H1 (cell line): ENCODE measurements around the gene MED1. TPM values are rescaled to one million over a fixed set of nuclear protein-coding genes. Genes with fewer than 3 reads are reported as not detected.

Experiments
- CTCF ChIA-PET: fragments of 300-600 bp; sonication (Branson Sonifier 250); formaldehyde crosslinking; loops from one replicate; lab custom pipeline; 2021; ENCODE audit not compliant: partially characterized antibody; lab: Charles Lee
- POLR2A ChIA-PET: fragments of 300-600 bp; sonication (Branson Sonifier 250); formaldehyde crosslinking; loops from one replicate; lab custom pipeline; 2021; ENCODE audit warnings: inconsistent platforms; ENCODE audit not compliant: partially characterized antibody; lab: Charles Lee
- DNase-seq, 2 experiments: peaks; one replicate each; pipeline versions ENCODE4 v3.0.0 to v3.0.0-alpha.2; 2010 to 2022; ENCODE audit warnings: low spot score in 2 of 2, low read depth in 1 of 2, mixed read lengths in 1 of 2
- FAIRE-seq: peaks from 2 replicates; lab custom pipeline; 2011; peaks lifted over from hg19 to GRCh38; lab: Jason Lieb, UNC
- H2AFZ ChIP-seq: 2 replicates; pipeline ENCODE4 v1.8.1; 2012; ENCODE audit warnings: low read length, inconsistent platforms
- H2AK5ac ChIP-seq: 2 replicates; pipeline ENCODE4 v1.6.1; 2013; ENCODE audit warnings: low read depth, low read length
- H2BK120ac ChIP-seq: replicated peaks from 2 replicates; pipeline ENCODE3; 2013; ENCODE audit warnings: low read depth, low read length, inconsistent platforms
- H2BK12ac ChIP-seq: 2 replicates; pipeline ENCODE4 v1.6.1; 2013; ENCODE audit warnings: low read depth, low read length
- H2BK15ac ChIP-seq: 2 replicates; pipeline ENCODE4 v1.6.1; 2013; ENCODE audit warnings: low read length
- H2BK20ac ChIP-seq: 2 replicates; pipeline ENCODE4 v1.6.1; 2013; ENCODE audit warnings: low read length
- H2BK5ac ChIP-seq: 2 replicates; pipeline ENCODE4 v1.6.1; 2013; ENCODE audit warnings: low read depth, low read length
- H3K14ac ChIP-seq: 2 replicates; pipeline ENCODE4 v1.6.1; 2013; ENCODE audit warnings: inconsistent platforms; ENCODE audit not compliant: insufficient read length
- H3K18ac ChIP-seq: 2 replicates; pipeline ENCODE4 v1.6.1; 2013; ENCODE audit warnings: low read length; ENCODE audit errors: extremely low read depth
- H3K23ac ChIP-seq: 2 replicates; pipeline ENCODE4 v1.6.1; 2013; ENCODE audit warnings: inconsistent platforms; ENCODE audit not compliant: insufficient read length
- H3K23me2 ChIP-seq: 2 replicates; pipeline ENCODE4 v1.6.1; 2013; ENCODE audit warnings: low read depth, low read length
- H3K27ac ChIP-seq: 2 replicates; pipeline ENCODE4 v1.6.1; 2011; ENCODE audit warnings: low read depth, low read length, inconsistent platforms
- H3K27me3 ChIP-seq, 4 experiments: replicated peaks in 1 of 4; 1 replicate in 1 of 4; 2 replicates in 3 of 4; pipeline versions ENCODE4 v1.6.1 to v1.8.1; 2011 to 2013; ENCODE audit warnings: low read length in 3 of 4, mild to moderate bottlenecking in 3 of 4, inconsistent platforms in 2 of 4, mixed read lengths in 2 of 4, moderate library complexity in 1 of 4; ENCODE audit not compliant: control insufficient read depth in 3 of 4, insufficient read depth in 3 of 4; ENCODE audit errors: extremely low read depth in 1 of 4
- H3K36me3 ChIP-seq, 4 experiments: 2 replicates each; pipeline versions ENCODE4 v1.6.1 to v1.8.1; 2011 to 2013; ENCODE audit warnings: mild to moderate bottlenecking in 4 of 4, low read length in 3 of 4, moderate library complexity in 2 of 4, control low read depth in 1 of 4, inconsistent platforms in 1 of 4; ENCODE audit not compliant: insufficient read depth in 4 of 4, control insufficient read depth in 2 of 4
- H3K4ac ChIP-seq: replicated peaks from 2 replicates; pipeline ENCODE3; 2013; ENCODE audit warnings: low read length, low read depth, mixed read lengths, inconsistent platforms; ENCODE audit not compliant: insufficient read length
- H3K4me1 ChIP-seq, 4 experiments: replicated peaks in 1 of 4; 1 replicate in 1 of 4; 2 replicates in 3 of 4; pipeline versions ENCODE4 v1.6.1 to v1.8.1; 2011 to 2013; ENCODE audit warnings: low read length in 3 of 4, inconsistent platforms in 2 of 4, mixed read lengths in 1 of 4; ENCODE audit not compliant: insufficient read depth in 4 of 4, control insufficient read depth in 3 of 4
- H3K4me2 ChIP-seq, 2 experiments: 2 replicates each; pipeline versions ENCODE4 v1.6.1 to v1.8.1; 2011 to 2013; ENCODE audit warnings: low read depth in 2 of 2, low read length in 2 of 2, control low read depth in 1 of 2, inconsistent platforms in 1 of 2, mild to moderate bottlenecking in 1 of 2; ENCODE audit not compliant: insufficient read depth in 1 of 2
- H3K4me3 ChIP-seq, 4 experiments: fragments of 200-600, 300-600 bp in 1 of 4; sonication (generic), shearing (Covaris generic), sonication (Bioruptor Twin) in 1 of 4; 2 replicates each; pipeline versions ENCODE4 v1.5.1 to v1.8.1; 2011 to 2016; ENCODE audit warnings: low read length in 4 of 4, low read depth in 3 of 4, control low read depth in 2 of 4, inconsistent platforms in 2 of 4, mild to moderate bottlenecking in 2 of 4, mixed read lengths in 1 of 4, moderate library complexity in 1 of 4; ENCODE audit not compliant: insufficient read depth in 2 of 4; ENCODE audit errors: extremely low read depth in 1 of 4
- H3K56ac ChIP-seq: replicated peaks from 2 replicates; pipeline ENCODE3; 2013; ENCODE audit warnings: low read depth, mild to moderate bottlenecking, mixed read lengths, low read length, inconsistent platforms; ENCODE audit not compliant: insufficient read length
- H3K79me1 ChIP-seq: 2 replicates; pipeline ENCODE4 v1.6.1; 2013; ENCODE audit warnings: low read depth, low read length, control low read depth
- H3K79me2 ChIP-seq, 2 experiments: 2 replicates each; pipeline versions ENCODE4 v1.6.1 to v1.8.1; 2012 to 2013; ENCODE audit warnings: low read length in 2 of 2, mild to moderate bottlenecking in 2 of 2, inconsistent platforms in 1 of 2; ENCODE audit not compliant: insufficient read depth in 2 of 2, control insufficient read depth in 1 of 2
- H3K9ac ChIP-seq, 4 experiments: replicated peaks in 1 of 4; 1 replicate in 1 of 4; 2 replicates in 3 of 4; pipeline versions ENCODE4 v1.6.1 to v1.8.1; 2011 to 2013; ENCODE audit warnings: low read depth in 3 of 4, low read length in 3 of 4, control low read depth in 2 of 4, mild to moderate bottlenecking in 2 of 4, moderate library complexity in 2 of 4, inconsistent platforms in 1 of 4; ENCODE audit errors: extremely low read depth in 1 of 4
- H3K9me3 ChIP-seq, 2 experiments: 2 replicates each; pipeline versions ENCODE4 v1.6.1 to v1.8.1; 2012 to 2013; ENCODE audit warnings: mild to moderate bottlenecking in 2 of 2, moderate library complexity in 2 of 2, control low read depth in 1 of 2, inconsistent platforms in 1 of 2, low read depth in 1 of 2, low read length in 1 of 2, mixed read lengths in 1 of 2; ENCODE audit not compliant: insufficient read depth in 2 of 2
- H4K20me1 ChIP-seq, 2 experiments: replicated peaks in 1 of 2; 2 replicates each; pipeline versions ENCODE3 to v1.8.1; 2011 to 2013; ENCODE audit warnings: inconsistent platforms in 2 of 2, low read length in 2 of 2, mild to moderate bottlenecking in 1 of 2; ENCODE audit not compliant: insufficient read depth in 2 of 2, control insufficient read depth in 1 of 2
- H4K5ac ChIP-seq: 2 replicates; pipeline ENCODE4 v1.6.1; 2013; ENCODE audit warnings: low read length, low read depth, mixed read lengths, inconsistent platforms; ENCODE audit not compliant: insufficient read length
- H4K8ac ChIP-seq: 2 replicates; pipeline ENCODE4 v1.8.0; 2013; ENCODE audit warnings: mild to moderate bottlenecking, moderate library complexity, low read length, inconsistent platforms; ENCODE audit not compliant: insufficient read depth; ENCODE audit errors: extremely low read depth
- H4K91ac ChIP-seq: replicated peaks from 2 replicates; pipeline ENCODE3; 2013; ENCODE audit warnings: low read length, mixed read lengths, inconsistent platforms; ENCODE audit not compliant: insufficient read length
- BCL11A ChIP-seq, 2 experiments: IDR thresholded peaks; one replicate each; pipeline ENCODE4 v1.6.1; 2011; ENCODE audit warnings: low read depth in 2 of 2, low read length in 2 of 2, mild to moderate bottlenecking in 2 of 2
- CBX5 ChIP-seq: fragments of 300-800, 300-1000 bp; sonication (generic); IDR thresholded peaks from 2 replicates; pipeline ENCODE4 v1.7.1; 2016; ENCODE audit warnings: antibody characterized with exemption, low read length, low read depth
- CHD2 ChIP-seq: IDR thresholded peaks from 2 replicates; pipeline ENCODE4 v1.6.1; 2012; ENCODE audit warnings: low read length, improper control_type of control experiment
- EGR1 ChIP-seq: IDR thresholded peaks from 2 replicates; pipeline ENCODE4 v1.6.1; 2011; ENCODE audit warnings: low read depth, low read length, borderline replicate concordance
- FOSL1 ChIP-seq: IDR thresholded peaks from 2 replicates; pipeline ENCODE4 v1.6.1; 2011; ENCODE audit warnings: mild to moderate bottlenecking, low read depth, low read length, moderate library complexity; ENCODE audit not compliant: insufficient read depth
- NRF1 ChIP-seq: IDR thresholded peaks from 2 replicates; pipeline ENCODE4 v1.6.1; 2011; ENCODE audit warnings: mild to moderate bottlenecking, low read depth, low read length, improper control_type of control experiment
- PHF8 ChIP-seq: fragments of 200-600 bp; sonication (generic); conservative IDR thresholded peaks from 2 replicates; pipeline ENCODE4 v1.7.1; 2012; ENCODE audit warnings: low read depth, mild to moderate bottlenecking, inconsistent platforms, low read length, moderate library complexity
- SIRT6 ChIP-seq: IDR thresholded peaks from one replicate; pipeline ENCODE4 v1.7.1; 2012; ENCODE audit warnings: low read length, inconsistent platforms
- YY1 ChIP-seq: IDR thresholded peaks from 2 replicates; pipeline ENCODE4 v1.6.1; 2011; ENCODE audit warnings: low read depth, mild to moderate bottlenecking, low read length
- WGBS, 2 experiments: shearing (Covaris generic) in 1 of 2; methylation state at CpG; one replicate each; pipeline versions ENCODE4 v1.1.6 to v1.1.7; 2013 to 2015; ENCODE audit warnings: low lambda C conversion rate in 2 of 2, mixed read lengths in 2 of 2, inconsistent platforms in 1 of 2, low coverage in 1 of 2, missing lambda C conversion rate in 1 of 2; ENCODE audit not compliant: insufficient replicate concordance in 2 of 2, insufficient coverage in 1 of 2, insufficient read length in 1 of 2; ENCODE audit errors: extremely low coverage in 1 of 2, missing lambda C conversion rate in 1 of 2; 5-methylcytosine and 5-hydroxymethylcytosine counted together
- polyA plus RNA-seq, 7 experiments: library from polyadenylated mRNA; depleted of rRNA in 3 of 7; stranded (reverse) in 5 of 7; unstranded in 2 of 7; fragments of >200 nt in 5 of 7; fragments of 200-250 nt in 2 of 7; gene quantifications; 1 replicate in 5 of 7; 2 replicates in 1 of 7; 4 replicates in 1 of 7; pipeline versions ENCODE4 v1.2.1 to v1.2.3, GENCODE V29; 2011 to 2013; ENCODE audit warnings: missing spikeins in 2 of 7, mixed read lengths in 2 of 7
- total RNA-seq: library from RNA; stranded (reverse); fragmentation: NEBNext Ultra II Directional; extraction: Animal tissue kit (Norgen Biotek cat#: 25700); gene quantifications from 2 replicates; pipeline ENCODE4 v1.2.1, GENCODE V29; 2021
- TF ChIP-seq, protein P1 (sequence below), 3 experiments: IDR thresholded peaks; 1 replicate in 2 of 3; 2 replicates in 1 of 3; pipeline versions ENCODE4 v1.5.1 to v1.6.1; 2011; ENCODE audit warnings: low read length in 3 of 3, mild to moderate bottlenecking in 3 of 3, inconsistent platforms in 2 of 3, low read depth in 1 of 3, moderate library complexity in 1 of 3; ENCODE audit not compliant: insufficient read depth in 1 of 3; ENCODE audit errors: control extremely low read depth in 1 of 3
- TF ChIP-seq, protein P2 (sequence below): IDR thresholded peaks from 2 replicates; pipeline ENCODE4 v1.6.1; 2011; ENCODE audit warnings: low read length, improper control_type of control experiment

MED1 gene
- total and polyA plus RNA-seq, 2 of the 8 experiments (the other 6 are each of a cell fraction or from before 2014, with no cell fraction given): 24.7 to 56.5 TPM

DNA sequence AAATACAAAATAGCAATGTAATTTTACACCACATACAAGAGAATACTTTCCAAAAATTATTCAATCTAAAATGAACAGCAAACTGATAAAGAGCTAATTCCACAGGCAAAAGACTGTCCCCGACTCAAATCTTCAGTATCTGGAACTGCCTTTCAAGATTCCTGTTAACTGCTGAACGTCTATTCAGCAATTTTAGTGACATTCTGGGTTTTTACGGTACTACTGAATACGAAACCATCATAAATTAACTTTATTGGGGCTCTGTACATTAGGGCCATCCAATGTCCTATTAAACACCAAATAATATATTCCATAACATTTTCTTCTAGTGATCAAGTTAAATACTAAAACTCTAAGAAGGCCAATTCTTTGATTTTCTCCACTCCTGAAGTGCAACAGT, 51.3 kb downstream of the MED1 start:
- Histone ChIP-seq H2BK20ac (no peak overlapping the region), H2AK5ac (no peak overlapping the region), H3K9ac (no peak overlapping the region), H3K9me3 (no peaks in the 10 kb centered on the region), H2BK12ac (no peak overlapping the region), H3K23ac (no peak overlapping the region), H4K8ac (no peak overlapping the region), H3K23me2 (peaks cover 8% of the 10 kb centered on the region; the same call in 1 of the 2 replicates), H3K14ac (no peak overlapping the region), H3K56ac (no peak overlapping the region), H3K4me1 (no peaks in the 10 kb centered on the region), H3K18ac (no peak overlapping the region), H3K4ac (no peak overlapping the region), H2BK15ac (no peak overlapping the region), H4K5ac (no peak overlapping the region), H4K20me1 (peaks cover 2 to 4% of the 10 kb centered on the region in 2 experiments), H3K27ac (no peak overlapping the region), H2BK120ac (no peak overlapping the region), H3K27me3 (no peaks in the 10 kb centered on the region), H4K91ac (no peak overlapping the region), H2AFZ (no peak overlapping the region), H3K79me2 (peaks cover 0 to 35% of the 10 kb centered on the region in 2 experiments; a peak in 3 of 4 replicates), H3K4me2 (peak overlapping the region in 1 of 2 experiments; percentile 96; a peak in 1 of 4 replicates), H3K79me1 (peaks cover 3% of the 10 kb centered on the region; the same call in 1 of the 2 replicates), H2BK5ac (no peak overlapping the region), H3K36me3 (no peaks in the 10 kb centered on the region), H3K4me3 (peak overlapping the region in 1 of 4 experiments; percentile 81; a peak in 2 of 8 replicates)
- no peak for DNase-seq
- POLR2A ChIA-PET: interaction anchor here (1.2 to 3.6 kb wide), 2 partner anchors 9 to 62 kb away, joined by 3 to 20 read pairs; partner anchors contain the start of gene CDK12
- WGBS, 2 experiments: 78% methylated on average over 4 of the region's 4 CpGs; no CpG with 5 or more reads in 1 of the 2 experiments
- CTCF ChIA-PET: no interaction called here
- FAIRE-seq: no peak
- TF ChIP-seq YY1 (no peak), NRF1 (no peak), EGR1 (no peak), FOSL1 (no peak), CHD2 (no peak), BCL11A (IDR thresholded peaks at IDR 0.05; ENCODE audit: low read depth in 2 of 2, low read length in 2 of 2) (no peak), CBX5 (no peak), PHF8 (no peak), SIRT6 (no peak)
- TF ChIP-seq, protein P1, sequence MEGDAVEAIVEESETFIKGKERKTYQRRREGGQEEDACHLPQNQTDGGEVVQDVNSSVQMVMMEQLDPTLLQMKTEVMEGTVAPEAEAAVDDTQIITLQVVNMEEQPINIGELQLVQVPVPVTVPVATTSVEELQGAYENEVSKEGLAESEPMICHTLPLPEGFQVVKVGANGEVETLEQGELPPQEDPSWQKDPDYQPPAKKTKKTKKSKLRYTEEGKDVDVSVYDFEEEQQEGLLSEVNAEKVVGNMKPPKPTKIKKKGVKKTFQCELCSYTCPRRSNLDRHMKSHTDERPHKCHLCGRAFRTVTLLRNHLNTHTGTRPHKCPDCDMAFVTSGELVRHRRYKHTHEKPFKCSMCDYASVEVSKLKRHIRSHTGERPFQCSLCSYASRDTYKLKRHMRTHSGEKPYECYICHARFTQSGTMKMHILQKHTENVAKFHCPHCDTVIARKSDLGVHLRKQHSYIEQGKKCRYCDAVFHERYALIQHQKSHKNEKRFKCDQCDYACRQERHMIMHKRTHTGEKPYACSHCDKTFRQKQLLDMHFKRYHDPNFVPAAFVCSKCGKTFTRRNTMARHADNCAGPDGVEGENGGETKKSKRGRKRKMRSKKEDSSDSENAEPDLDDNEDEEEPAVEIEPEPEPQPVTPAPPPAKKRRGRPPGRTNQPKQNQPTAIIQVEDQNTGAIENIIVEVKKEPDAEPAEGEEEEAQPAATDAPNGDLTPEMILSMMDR (IDR thresholded peaks at IDR 0.05; ENCODE audit: control extremely low read depth in 1 of 3, insufficient read depth in 1 of 3, low read depth in 1 of 3, low read length in 3 of 3): no peak
- TF ChIP-seq, protein P2, sequence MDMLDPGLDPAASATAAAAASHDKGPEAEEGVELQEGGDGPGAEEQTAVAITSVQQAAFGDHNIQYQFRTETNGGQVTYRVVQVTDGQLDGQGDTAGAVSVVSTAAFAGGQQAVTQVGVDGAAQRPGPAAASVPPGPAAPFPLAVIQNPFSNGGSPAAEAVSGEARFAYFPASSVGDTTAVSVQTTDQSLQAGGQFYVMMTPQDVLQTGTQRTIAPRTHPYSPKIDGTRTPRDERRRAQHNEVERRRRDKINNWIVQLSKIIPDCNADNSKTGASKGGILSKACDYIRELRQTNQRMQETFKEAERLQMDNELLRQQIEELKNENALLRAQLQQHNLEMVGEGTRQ: no peak
